ENCODE measurements around the gene SPPL2B.

SPPL2B gene

DNA sequence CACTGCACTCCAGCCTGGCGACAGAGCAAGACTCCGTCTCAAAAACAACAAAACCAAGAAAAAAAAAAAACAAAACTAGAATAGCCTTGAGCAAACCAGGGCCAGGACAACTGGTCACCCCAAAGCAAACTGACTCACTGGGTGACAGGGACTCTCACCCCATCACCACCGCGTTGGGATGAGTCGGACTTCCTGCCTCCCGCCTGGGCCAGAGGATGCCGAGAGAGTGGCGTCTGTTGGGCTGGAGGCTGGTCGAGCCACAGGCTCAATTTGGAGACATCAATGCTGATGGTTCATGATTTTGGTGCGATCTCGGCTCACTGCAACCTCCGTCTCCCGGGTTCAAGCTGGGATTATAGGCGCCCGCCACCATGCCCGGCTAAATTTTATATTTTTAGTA, 43.2 kb downstream of the SPPL2B start:
- Histone ChIP-seq H3K4me3 (ENCODE audit: low read depth, low read length) (no peak overlapping the region), H3K36me3 (no peaks in the 10 kb centered on the region), H3K27me3 (no peaks in the 10 kb centered on the region), H3K9me3 (0 out of 2 replicates have a peak, but pooled peaks cover 6% of the 10 kb centered on the region), H3K4me1 (no peaks in the 10 kb centered on the region; the same call in 1 of the 2 replicates)
- no peak for DNase-seq
- no peak for TF ChIP-seq CTCF (IDR thresholded peaks at IDR 0.05; ENCODE audit: low read depth, low read length)

GRCh38 chr19:2372076-2372612, 43.7 kb downstream of the SPPL2B start:
- no peaks in the 10 kb centered on the region for H3K27me3 ChIP-seq
- TF ChIP-seq CTCF (IDR thresholded peaks at IDR 0.05; ENCODE audit: low read depth, low read length): no peak
- no peak for DNase-seq
- H3K4me1 ChIP-seq: no peaks in the 10 kb centered on the region; the same call in 1 of the 2 replicates
- no peaks in the 10 kb centered on the region for H3K36me3 ChIP-seq
- H3K9me3 ChIP-seq: 0 out of 2 replicates have a peak, but pooled peaks cover 6% of the 10 kb centered on the region
- no peak overlapping the region for H3K4me3 ChIP-seq (ENCODE audit: low read depth, low read length)

DNA sequence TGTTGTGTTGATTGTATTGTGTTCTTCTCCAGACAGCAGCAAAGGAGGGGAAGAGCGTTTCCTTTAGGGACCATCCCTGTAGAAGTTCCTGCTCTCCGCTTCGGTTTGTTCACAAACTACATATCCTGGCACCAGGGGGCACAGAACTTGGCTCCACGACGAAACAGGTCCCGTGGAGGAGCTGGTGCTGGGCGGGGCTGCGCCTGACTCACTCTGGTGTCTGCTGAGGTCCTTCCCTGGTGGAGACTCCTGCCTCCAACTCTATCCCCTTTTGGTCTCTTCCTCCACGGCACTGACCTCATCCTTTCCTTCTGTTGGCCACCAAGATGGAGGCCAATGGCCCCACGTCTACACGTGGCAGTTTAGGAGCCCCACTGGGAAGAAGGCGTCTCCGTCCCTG, 46.3 kb downstream of the SPPL2B start:
- no peak for DNase-seq
- H3K4me3 ChIP-seq (ENCODE audit: low read depth, low read length): no peak overlapping the region
- TF ChIP-seq CTCF (IDR thresholded peaks at IDR 0.05; ENCODE audit: low read depth, low read length): no peak

DNA sequence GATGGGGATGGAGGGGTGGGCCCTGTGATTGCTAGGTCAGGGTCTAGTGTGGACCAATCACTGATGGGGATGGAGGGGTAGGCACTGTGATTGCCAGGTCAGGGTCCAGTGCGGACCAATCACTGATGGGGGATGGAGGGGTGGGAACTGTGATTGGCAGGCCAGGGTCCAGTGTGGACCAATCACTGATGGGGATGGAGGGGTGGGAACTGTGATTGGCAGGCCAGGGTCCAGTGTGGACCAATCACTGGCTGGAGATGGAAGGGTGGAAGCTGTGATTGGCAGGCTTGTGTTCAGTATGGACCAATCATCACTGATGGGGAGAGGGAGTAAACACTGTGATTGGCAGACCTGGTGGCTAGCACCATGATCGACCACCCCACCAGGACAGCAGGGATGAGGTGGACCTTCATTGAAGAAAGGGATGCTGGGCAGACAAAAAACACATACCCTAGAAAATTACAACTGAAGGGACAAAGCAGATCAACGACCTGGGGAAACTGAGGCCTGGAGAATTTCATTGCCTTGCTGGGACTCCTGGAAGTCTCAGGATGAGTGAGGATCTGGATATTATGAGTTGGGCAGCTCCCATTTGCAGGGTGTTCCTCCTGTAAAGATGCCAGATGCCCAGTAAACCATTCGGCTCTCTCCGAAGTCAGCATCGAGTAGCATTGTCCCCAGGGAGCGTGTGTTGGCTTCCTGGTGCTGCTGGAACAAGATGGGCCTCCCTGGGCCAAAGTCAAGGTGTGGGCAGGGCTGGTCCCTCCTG, 47.1 kb downstream of the SPPL2B start:
- Histone ChIP-seq H3K36me3 (no peaks in the 10 kb centered on the region), H3K9me3 (peaks cover 10% of the 10 kb centered on the region; the same call in 1 of the 2 replicates), H3K4me1 (no peaks in the 10 kb centered on the region; the same call in 1 of the 2 replicates), H3K27me3 (no peaks in the 10 kb centered on the region), H3K4me3 (ENCODE audit: low read depth, low read length) (no peak overlapping the region)
- DNase-seq: no peak
- no peak for TF ChIP-seq CTCF (IDR thresholded peaks at IDR 0.05; ENCODE audit: low read depth, low read length)

More for the DNA sequence above, 46.3 kb downstream of the SPPL2B start:
- no peaks in the 10 kb centered on the region; the same call in 1 of the 2 replicates for H3K4me1 ChIP-seq
- no peaks in the 10 kb centered on the region for H3K36me3 ChIP-seq
- H3K9me3 ChIP-seq: peaks cover 10% of the 10 kb centered on the region; the same call in 1 of the 2 replicates
- H3K27me3 ChIP-seq: no peaks in the 10 kb centered on the region

DNA sequence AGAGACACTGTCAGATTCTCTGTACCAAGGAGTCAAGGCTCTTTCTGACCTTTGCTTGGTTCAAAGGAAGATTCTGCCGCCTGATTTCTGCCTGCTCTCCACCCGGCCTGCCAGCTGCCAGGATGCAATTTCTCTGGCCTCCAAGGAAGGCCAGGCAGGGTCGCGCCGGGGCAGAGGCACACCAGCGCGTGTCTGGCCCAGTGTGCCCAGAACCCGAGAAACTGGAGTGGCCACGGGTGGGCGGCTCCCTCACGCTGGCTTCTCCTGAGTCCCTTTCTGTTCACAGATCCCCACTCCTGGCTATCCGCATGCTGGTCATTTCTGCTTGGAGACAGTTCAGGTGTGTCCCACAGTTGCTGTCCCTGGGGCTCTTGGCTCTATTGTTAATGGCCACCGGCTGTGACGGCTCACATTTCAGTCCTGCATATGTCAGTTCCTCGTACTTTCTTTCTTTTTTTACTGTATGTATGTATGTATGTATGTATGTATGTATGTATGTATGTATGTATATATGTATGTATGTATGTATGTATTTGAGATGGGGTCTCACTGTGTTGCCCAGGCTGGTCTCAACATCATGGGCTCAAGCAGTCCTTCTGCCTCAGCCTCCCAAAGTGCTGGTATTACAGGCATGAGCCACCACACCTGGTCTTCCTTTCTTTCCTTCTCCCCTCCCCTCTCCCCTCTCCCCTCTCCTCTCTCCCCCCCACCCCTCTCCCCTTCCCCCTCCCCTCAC, 48.5 kb downstream of the SPPL2B start:
- no peaks in the 10 kb centered on the region for H3K27me3 ChIP-seq
- TF ChIP-seq CTCF (IDR thresholded peaks at IDR 0.05; ENCODE audit: low read depth, low read length): no peak
- H3K9me3 ChIP-seq: peaks cover 14% of the 10 kb centered on the region; the same call in 1 of the 2 replicates
- no peaks in the 10 kb centered on the region for H3K36me3 ChIP-seq
- no peak overlapping the region for H3K4me3 ChIP-seq (ENCODE audit: low read depth, low read length)
- DNase-seq: no peak
- H3K4me1 ChIP-seq: no peaks in the 10 kb centered on the region; the same call in 1 of the 2 replicates
